Hepatocyte (in vitro differentiated cells): ENCODE data around the gene CIC. TPM values are rescaled to one million over a fixed set of nuclear protein-coding genes. Genes with fewer than 3 reads are reported as not detected.

Experiments
- DNase-seq: peaks from one replicate; pipeline ENCODE4 v3.0.0-alpha.2; 2016; ENCODE audit warnings: low spot score
- H2AFZ ChIP-seq: fragments of 200-600 bp; sonication (generic); 2 replicates; pipeline ENCODE4 v1.6.0; 2016; ENCODE audit warnings: antibody characterized with exemption, mild to moderate bottlenecking
- H3K27ac ChIP-seq: fragments of 200-600 bp; sonication (generic); 2 replicates; pipeline ENCODE4 v1.5.1; 2016; ENCODE audit warnings: mild to moderate bottlenecking
- H3K27me3 ChIP-seq: fragments of 200-600 bp; sonication (generic); 2 replicates; pipeline ENCODE4 v1.6.1; 2016
- H3K36me3 ChIP-seq: fragments of 200-600 bp; sonication (generic); replicated peaks from 2 replicates; pipeline ENCODE4 v1.5.1; 2016; ENCODE audit warnings: low read depth; ENCODE audit not compliant: insufficient read depth
- H3K4me1 ChIP-seq: fragments of 200-600 bp; sonication (generic); 2 replicates; pipeline ENCODE4 v1.5.1; 2016; ENCODE audit warnings: mild to moderate bottlenecking, moderate library complexity; ENCODE audit not compliant: insufficient read depth
- H3K4me2 ChIP-seq: fragments of 200-600 bp; sonication (generic); 2 replicates; pipeline ENCODE4 v1.6.0; 2016
- H3K4me3 ChIP-seq: fragments of 200-600 bp; sonication (generic); 2 replicates; pipeline ENCODE4 v1.5.1; 2016; ENCODE audit warnings: mild to moderate bottlenecking
- H3K79me2 ChIP-seq: fragments of 200-600 bp; sonication (generic); 2 replicates; pipeline ENCODE4 v1.6.0; 2017; ENCODE audit warnings: mild to moderate bottlenecking
- H3K9me2 ChIP-seq: fragments of 200-600 bp; sonication (generic); replicated peaks from 2 replicates; pipeline ENCODE4 v1.6.0; 2017; ENCODE audit warnings: mild to moderate bottlenecking; ENCODE audit not compliant: insufficient read depth
- H3K9me3 ChIP-seq: fragments of 200-600 bp; sonication (generic); 2 replicates; pipeline ENCODE4 v1.5.1; 2016; ENCODE audit warnings: low read depth, mild to moderate bottlenecking
- H4K20me1 ChIP-seq: fragments of 200-600 bp; sonication (generic); 2 replicates; pipeline ENCODE4 v1.6.0; 2016; ENCODE audit warnings: mild to moderate bottlenecking; ENCODE audit not compliant: insufficient read depth, poor library complexity, severe bottlenecking
- EZH2 ChIP-seq: fragments of 200-600 bp; sonication (generic); IDR thresholded peaks from 2 replicates; pipeline ENCODE4 v1.6.1; 2016; ENCODE audit warnings: antibody characterized with exemption, mild to moderate bottlenecking, borderline replicate concordance
- EZH2phosphoT487 ChIP-seq: fragments of 200-600 bp; sonication (generic); IDR thresholded peaks from one replicate; pipeline ENCODE4 v1.6.1; 2018; ENCODE audit warnings: antibody characterized with exemption, mild to moderate bottlenecking, low read depth, moderate library complexity; ENCODE audit not compliant: unreplicated experiment, severe bottlenecking
- WGBS: methylation state at CpG from one replicate; pipeline ENCODE4 v1.1.6; 2016; ENCODE audit warnings: low lambda C conversion rate; ENCODE audit errors: missing lambda C conversion rate; 5-methylcytosine and 5-hydroxymethylcytosine counted together
- polyA plus RNA-seq: library from polyadenylated mRNA; unstranded; fragments of >200 nt; fragmentation: Nextera tagmentation; extraction: Ambion mirVana; gene quantifications from 2 replicates; pipeline ENCODE4 v1.2.1, GENCODE V29; 2016
- total RNA-seq: library from RNA; depleted of rRNA; stranded (reverse); fragments of >200 nt; gene quantifications from 2 replicates; pipeline ENCODE4 v1.2.3, GENCODE V29; 2014
- TF ChIP-seq, protein P1 (sequence below): fragments of 200-600 bp; sonication (generic); IDR thresholded peaks from 2 replicates; pipeline ENCODE4 v1.5.1; 2016; ENCODE audit warnings: antibody characterized with exemption, mild to moderate bottlenecking; ENCODE audit not compliant: poor library complexity

The CIC gene
- total and polyA plus RNA-seq, 2 experiments from 2014 or later, result 17.4 to 23.2 TPM

DNA sequence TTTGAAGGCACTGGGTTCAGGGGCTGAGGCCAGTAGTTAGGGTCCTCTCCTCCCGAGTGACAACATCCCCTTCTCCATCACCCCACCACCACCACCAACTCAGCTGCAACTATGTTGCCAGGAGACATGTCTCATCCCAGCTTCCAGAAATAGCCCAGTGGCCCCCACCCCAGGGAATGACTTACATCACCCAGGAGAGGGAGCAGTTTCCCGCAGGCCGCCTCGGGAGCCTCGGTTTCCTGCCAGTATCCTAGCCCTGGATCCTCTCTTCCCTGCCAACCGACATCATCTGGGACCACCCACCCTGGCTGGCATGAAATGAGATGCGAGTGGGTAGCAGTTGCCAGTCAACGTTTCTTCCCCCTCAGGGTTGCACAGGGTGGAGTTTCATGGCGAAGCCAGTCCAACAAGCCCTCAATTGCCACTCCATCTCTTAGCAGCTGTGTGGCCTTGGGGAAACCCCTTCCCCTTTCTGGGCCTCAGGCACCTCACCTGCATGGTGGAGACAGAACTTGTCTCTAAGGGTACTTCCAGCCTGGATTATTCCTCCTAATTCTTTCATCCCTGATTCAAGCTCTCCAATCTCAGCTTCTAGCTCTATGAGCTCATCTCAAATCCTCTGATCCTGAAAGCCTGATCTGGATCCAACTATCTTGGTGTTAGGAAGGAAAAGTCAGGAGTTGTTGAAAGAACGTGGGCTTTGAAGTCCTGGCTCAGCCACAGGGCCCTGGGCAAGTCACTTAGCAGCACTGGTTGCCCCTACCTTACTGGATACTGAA lies 22.7 kb upstream of the CIC start:
- no peak for TF ChIP-seq EZH2phosphoT487
- TF ChIP-seq, protein P1, sequence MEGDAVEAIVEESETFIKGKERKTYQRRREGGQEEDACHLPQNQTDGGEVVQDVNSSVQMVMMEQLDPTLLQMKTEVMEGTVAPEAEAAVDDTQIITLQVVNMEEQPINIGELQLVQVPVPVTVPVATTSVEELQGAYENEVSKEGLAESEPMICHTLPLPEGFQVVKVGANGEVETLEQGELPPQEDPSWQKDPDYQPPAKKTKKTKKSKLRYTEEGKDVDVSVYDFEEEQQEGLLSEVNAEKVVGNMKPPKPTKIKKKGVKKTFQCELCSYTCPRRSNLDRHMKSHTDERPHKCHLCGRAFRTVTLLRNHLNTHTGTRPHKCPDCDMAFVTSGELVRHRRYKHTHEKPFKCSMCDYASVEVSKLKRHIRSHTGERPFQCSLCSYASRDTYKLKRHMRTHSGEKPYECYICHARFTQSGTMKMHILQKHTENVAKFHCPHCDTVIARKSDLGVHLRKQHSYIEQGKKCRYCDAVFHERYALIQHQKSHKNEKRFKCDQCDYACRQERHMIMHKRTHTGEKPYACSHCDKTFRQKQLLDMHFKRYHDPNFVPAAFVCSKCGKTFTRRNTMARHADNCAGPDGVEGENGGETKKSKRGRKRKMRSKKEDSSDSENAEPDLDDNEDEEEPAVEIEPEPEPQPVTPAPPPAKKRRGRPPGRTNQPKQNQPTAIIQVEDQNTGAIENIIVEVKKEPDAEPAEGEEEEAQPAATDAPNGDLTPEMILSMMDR, result peak; percentile 60
- Histone ChIP-seq H3K4me3 (no peak overlapping the region), H3K36me3 (no peaks in the 10 kb centered on the region), H3K9me2 (no peaks in the 10 kb centered on the region), H3K27ac (peak overlapping the region; percentile 45), H3K4me1 (peaks cover 13% of the 10 kb centered on the region), H3K79me2 (peaks cover 34% of the 10 kb centered on the region), H3K9me3 (no peaks in the 10 kb centered on the region), H2AFZ (no peak overlapping the region), H4K20me1 (peaks cover 23% of the 10 kb centered on the region), H3K27me3 (no peaks in the 10 kb centered on the region), H3K4me2 (no peak overlapping the region)
- peak; percentile 86 for DNase-seq
- WGBS, result 35% methylated on average over 10 of the region's 10 CpGs

DNA sequence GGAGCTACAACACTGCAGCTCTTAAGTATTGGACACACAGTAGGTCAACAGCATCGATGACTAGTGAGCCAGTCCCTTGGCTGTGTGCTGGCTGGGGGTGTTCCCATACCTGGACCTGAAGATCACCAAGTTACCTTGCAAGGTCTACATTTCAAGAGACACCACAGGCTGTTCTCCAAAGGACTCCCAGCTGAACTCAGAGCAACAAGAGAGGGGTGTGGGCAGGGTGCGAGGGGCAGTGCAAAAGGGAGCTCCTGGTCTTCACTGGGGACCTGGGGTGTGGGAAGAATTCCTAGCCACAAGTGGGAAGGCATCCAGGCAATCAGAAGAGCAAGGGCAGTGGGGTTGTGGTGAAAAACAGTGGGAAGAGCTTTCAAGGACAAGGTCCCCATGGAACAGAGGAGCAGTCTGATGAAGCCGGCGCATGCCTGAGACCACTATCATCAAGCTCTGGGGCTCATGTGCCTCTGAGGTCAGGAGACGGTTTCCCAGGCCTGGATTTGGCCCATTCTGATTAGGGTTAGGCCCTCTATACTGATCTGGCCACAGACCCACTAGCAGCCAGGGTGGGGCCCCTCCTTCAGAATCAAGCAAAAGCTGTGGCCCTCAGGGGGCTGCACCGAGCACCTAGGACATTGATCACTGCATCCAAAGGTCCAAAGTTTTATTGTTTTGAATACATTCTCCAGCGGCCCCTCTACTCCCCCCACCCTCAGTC lies 22.0 kb upstream of the CIC start:
- Histone ChIP-seq H3K27ac (peak overlapping the region; percentile 45), H3K36me3 (no peaks in the 10 kb centered on the region), H4K20me1 (peaks cover 30% of the 10 kb centered on the region)

DNA sequence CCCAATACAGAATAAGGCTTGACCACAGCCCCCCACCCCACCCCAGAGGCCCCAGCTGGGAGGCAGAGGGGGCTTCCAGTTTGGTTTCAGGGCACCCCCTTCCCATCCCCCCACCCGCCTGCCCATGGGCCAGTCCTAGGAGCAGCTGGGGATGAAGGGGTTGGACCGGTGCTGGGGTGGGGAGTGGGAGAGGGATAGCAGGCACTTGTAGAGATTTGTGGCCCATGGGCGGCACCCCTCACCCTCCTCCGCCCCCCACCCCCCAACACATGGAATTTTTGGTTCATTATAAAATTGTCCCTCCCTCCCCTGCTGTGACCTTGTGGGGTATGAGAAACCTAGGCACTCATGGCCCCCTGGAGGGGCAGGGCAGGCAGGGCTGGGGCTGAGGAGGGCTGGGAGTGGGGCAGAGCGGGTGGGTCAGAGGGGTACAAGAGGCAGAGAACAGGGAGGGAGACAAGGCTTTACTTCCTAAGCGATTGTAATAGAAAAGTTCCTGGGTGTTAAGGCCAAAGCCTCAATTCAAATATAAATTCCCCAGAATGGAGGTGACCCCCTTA lies 21.3 kb upstream of the CIC start:
- H3K79me2 ChIP-seq, result peaks cover 40% of the 10 kb centered on the region
- no peak overlapping the region for H3K4me3 ChIP-seq
- H3K27ac ChIP-seq, result no peak overlapping the region
- no peak for TF ChIP-seq EZH2
- TF ChIP-seq, protein P1, result no peak
- TF ChIP-seq EZH2phosphoT487, result no peak
- H3K27me3 ChIP-seq, result no peaks in the 10 kb centered on the region
- no peak overlapping the region for H3K4me2 ChIP-seq
- DNase-seq, result no peak
- 85% methylated on average over 2 of the region's 6 CpGs for WGBS
- H3K9me2 ChIP-seq, result no peaks in the 10 kb centered on the region
- no peaks in the 10 kb centered on the region for H3K36me3 ChIP-seq
- peaks cover 25% of the 10 kb centered on the region for H3K4me1 ChIP-seq
- H3K9me3 ChIP-seq, result no peaks in the 10 kb centered on the region
- peaks cover 37% of the 10 kb centered on the region for H4K20me1 ChIP-seq
- no peak overlapping the region for H2AFZ ChIP-seq

More for the DNA sequence above, 22.0 kb upstream of the CIC start:
- H3K27me3 ChIP-seq, result no peaks in the 10 kb centered on the region
- H3K79me2 ChIP-seq, result peaks cover 34% of the 10 kb centered on the region
- H3K4me1 ChIP-seq, result peaks cover 18% of the 10 kb centered on the region
- no peaks in the 10 kb centered on the region for H3K9me2 ChIP-seq
- TF ChIP-seq EZH2phosphoT487, result no peak
- no peak overlapping the region for H2AFZ ChIP-seq
- 79% methylated on average over 7 of the region's 7 CpGs for WGBS
- H3K4me2 ChIP-seq, result no peak overlapping the region
- no peak overlapping the region for H3K4me3 ChIP-seq
- no peak for DNase-seq
- H3K9me3 ChIP-seq, result no peaks in the 10 kb centered on the region
